GM10266 (cell line): Measurements from ENCODE around the gene HACE1.

Experiments
- DNase-seq: peaks from one replicate; pipeline ENCODE4 v3.0.0; 2012; ENCODE audit errors: extremely low spot score
- TF ChIP-seq, protein P1 (sequence below): IDR thresholded peaks from 2 replicates; pipeline ENCODE4 v1.5.1; 2012; ENCODE audit warnings: mild to moderate bottlenecking, low read depth; ENCODE audit not compliant: control insufficient read depth, insufficient read depth; ENCODE audit errors: missing control alignments

Gene HACE1

DNA sequence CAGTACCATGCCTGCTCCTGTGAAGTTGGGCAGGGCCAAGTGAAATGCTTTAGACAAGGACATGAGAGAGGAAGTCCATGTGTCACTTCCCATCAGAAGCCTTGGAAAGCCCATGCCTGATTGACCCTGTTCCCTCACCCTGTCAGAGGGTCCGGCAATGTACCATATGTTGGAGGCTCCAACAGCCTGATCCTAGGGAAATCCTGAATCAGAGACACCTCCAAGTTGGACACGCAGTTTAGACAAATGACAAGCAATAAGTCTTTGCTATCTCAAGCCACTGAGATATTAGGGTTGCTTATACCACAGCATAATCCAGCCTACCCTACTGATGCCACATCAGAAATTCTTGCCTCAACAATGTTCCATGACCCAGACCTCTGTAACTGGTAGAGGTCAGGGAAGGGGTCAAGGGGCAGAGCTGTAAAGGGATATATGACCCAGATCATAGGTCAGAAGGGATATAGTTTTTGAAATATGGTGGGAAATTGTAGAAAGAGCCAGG is 174.8 kb downstream of the HACE1 start:
- TF ChIP-seq, protein P1, sequence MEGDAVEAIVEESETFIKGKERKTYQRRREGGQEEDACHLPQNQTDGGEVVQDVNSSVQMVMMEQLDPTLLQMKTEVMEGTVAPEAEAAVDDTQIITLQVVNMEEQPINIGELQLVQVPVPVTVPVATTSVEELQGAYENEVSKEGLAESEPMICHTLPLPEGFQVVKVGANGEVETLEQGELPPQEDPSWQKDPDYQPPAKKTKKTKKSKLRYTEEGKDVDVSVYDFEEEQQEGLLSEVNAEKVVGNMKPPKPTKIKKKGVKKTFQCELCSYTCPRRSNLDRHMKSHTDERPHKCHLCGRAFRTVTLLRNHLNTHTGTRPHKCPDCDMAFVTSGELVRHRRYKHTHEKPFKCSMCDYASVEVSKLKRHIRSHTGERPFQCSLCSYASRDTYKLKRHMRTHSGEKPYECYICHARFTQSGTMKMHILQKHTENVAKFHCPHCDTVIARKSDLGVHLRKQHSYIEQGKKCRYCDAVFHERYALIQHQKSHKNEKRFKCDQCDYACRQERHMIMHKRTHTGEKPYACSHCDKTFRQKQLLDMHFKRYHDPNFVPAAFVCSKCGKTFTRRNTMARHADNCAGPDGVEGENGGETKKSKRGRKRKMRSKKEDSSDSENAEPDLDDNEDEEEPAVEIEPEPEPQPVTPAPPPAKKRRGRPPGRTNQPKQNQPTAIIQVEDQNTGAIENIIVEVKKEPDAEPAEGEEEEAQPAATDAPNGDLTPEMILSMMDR, result no peak
- DNase-seq, result peak; percentile 2

DNA sequence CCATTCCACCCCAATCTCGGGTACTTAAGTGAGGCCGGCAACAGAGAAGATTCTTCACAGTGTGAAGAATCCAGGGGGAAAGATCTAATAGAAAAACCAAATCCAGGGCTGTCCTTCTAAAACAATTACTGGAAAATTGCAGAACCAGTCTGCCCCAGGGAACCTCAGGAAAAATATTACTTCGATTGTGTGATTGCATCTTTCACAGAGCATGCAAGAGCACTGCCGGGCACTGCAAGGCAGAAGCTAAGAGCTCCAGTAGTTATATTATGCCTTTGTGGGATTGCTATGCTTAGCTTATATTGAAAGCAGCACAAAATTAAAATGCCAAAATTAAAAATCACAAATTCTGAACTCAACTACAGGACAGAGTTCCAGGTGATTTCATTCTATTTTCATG is 175.9 kb downstream of the HACE1 start:
- no peak for DNase-seq
- TF ChIP-seq, protein P1, result no peak

DNA sequence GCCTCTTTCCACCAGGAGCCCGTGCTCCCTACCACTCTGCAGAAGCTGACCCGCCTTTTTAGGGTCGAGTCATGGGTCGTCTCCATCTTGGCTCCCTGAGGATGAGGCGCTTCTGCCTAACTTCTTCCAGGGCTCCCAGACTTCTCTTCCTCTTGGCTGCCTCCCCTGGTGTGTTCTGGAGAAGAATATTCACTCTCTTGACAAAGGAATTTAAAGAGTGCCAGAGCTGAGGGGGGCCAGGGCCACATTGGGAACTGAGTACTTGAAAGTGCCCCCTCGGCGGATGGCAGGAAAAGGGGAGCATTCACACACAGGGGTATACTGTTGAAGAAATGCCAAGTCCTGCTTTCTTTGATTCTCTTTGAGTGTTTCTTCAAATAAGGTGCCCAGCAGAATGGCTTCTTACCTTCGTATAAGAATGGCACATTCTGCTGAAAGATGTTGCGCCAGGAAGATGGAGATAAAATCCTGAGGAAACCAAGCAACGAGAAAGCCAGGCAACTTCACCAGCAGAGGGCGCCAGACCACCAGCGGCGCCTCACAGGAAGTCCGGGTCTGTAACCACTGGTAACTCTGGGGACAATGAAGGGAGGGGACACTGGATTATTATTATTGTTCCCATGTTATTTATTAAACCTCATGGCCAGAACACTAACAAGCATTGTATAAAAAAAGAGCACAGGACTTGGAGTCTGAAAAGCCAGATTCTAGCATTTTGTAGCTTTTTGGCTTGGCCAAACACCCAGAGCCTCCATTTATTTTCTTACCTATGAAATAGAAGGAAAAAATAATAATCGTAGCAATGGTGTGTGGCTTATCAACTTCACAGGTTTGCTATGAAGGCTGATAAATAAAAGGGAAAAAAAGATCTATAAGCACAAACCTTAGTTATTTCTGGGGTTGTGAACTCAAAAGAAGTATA is 176.7 kb downstream of the HACE1 start:
- DNase-seq, result peak; percentile 72
- TF ChIP-seq, protein P1, result peak; percentile 85

DNA sequence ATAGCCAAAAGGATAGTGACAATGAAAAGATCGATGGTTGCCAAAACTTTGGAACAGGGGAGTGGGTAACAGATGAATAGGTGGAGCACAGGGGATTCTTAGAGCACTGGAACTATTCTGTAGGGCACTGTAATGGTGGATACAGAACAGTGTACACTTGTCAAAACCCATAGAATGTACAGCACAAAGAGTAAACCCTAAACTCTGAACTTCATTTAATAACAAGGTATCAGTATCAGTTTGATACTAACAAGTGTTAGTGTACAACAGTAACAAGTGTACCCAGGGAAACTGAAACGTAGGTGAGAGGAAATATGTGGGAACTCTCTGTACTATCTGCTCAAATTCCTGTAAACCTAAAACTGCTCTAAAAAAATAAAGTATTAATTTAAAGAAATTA is 179.2 kb downstream of the HACE1 start:
- TF ChIP-seq, protein P1, result no peak
- no peak for DNase-seq

DNA sequence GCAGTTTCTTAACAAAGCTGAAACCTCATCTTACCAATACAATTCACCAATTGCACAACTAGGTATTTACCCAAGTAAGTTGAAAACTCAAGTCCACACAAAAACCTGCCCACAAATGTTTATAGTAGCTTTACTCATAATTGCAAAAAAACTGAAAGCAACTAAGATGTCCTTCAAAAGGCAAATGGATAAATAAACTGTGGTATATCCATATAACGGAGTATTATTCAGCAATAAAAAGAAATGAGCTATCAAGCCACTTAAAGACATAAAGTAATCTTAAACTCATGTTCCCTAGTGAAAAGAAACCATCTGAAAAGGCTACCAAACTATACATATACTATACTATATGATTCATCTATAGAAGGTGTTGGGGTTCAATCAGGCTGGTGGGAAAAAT is 179.7 kb downstream of the HACE1 start:
- DNase-seq, result no peak
- TF ChIP-seq, protein P1, result no peak
